SK-N-SH (cell line): ENCODE results near the gene PXDC1.

Experiments
- EP300 ChIP-seq, 2 experiments: IDR thresholded peaks; 2 replicates each; pipeline versions ENCODE4 v1.4.0 to v1.6.1; 2012; ENCODE audit warnings: borderline replicate concordance in 1 of 2, low read depth in 1 of 2, low read length in 1 of 2
- EZH2phosphoT487 ChIP-seq: fragments of 200-600 bp; sonication (generic); IDR thresholded peaks from 2 replicates; pipeline ENCODE4 v1.6.1; 2017; ENCODE audit warnings: low read depth, mixed run types, mild to moderate bottlenecking, antibody characterized with exemption, moderate library complexity, borderline replicate concordance
- POLR2AphosphoS5 ChIP-seq: IDR thresholded peaks from 2 replicates; pipeline ENCODE4 v1.6.1; 2012; ENCODE audit warnings: low read depth, low read length
- RFX5 ChIP-seq: IDR thresholded peaks from 2 replicates; pipeline ENCODE4 v1.6.1; 2012; ENCODE audit warnings: mild to moderate bottlenecking, improper control_type of control experiment, low read length
- RXRA ChIP-seq: IDR thresholded peaks from 2 replicates; pipeline ENCODE4 v1.4.0; 2012; ENCODE audit warnings: low read depth, mild to moderate bottlenecking, borderline replicate concordance
- TF ChIP-seq, protein P1 (sequence below): fragments of 200-600 bp; sonication (generic); IDR thresholded peaks from 2 replicates; pipeline ENCODE4 v1.6.1; 2017; ENCODE audit warnings: antibody characterized with exemption, mild to moderate bottlenecking, moderate library complexity
- TF ChIP-seq, protein P2 (sequence below): IDR thresholded peaks from 2 replicates; pipeline ENCODE4; 2012
- TF ChIP-seq, protein P3 (sequence below): fragments of 150-350 bp; IDR thresholded peaks from 2 replicates; pipeline ENCODE4 v1.6.1; 2016; ENCODE audit warnings: mild to moderate bottlenecking, low read depth, low read length

DNA sequence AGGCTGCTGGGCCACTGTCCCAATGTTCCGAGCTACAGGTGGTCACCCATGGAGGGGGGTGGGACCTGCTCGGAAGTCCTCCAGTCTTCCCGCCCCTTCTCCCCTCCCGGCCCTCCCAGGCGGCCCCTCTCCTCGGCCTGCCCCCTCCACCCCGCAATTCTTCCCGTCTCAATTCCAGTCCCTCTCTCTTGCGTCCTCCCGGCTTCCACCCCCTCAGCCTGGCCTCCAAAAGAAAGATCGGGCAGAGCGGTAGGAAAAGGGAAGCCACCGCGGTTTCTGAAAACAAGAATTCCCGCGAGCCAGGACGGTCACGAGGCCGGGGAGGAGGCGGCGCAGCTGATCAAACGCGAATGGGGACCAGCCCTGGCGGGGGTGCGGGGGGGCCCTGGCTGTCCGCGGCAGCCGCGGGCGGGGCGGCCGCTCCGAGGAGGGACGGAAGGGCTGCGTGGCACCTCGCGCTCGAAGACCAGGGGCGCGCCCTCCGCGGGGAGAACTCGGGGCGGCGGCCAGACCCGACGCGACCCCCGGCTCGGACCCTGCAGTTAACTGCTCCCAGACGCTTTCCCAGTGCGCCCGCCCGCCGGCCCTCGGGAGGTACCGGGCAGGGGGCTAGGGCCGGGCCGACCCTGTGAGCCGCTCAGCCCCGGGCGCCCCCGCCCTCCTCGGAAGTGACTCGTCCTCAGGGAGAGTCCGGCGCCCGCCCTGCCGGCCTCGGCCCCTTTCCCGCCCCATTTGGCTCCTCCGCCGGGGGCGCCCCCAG lies 1.0 kb downstream of the PXDC1 start:
- no peak for TF ChIP-seq POLR2AphosphoS5
- no peak for TF ChIP-seq RXRA
- TF ChIP-seq, protein P1, sequence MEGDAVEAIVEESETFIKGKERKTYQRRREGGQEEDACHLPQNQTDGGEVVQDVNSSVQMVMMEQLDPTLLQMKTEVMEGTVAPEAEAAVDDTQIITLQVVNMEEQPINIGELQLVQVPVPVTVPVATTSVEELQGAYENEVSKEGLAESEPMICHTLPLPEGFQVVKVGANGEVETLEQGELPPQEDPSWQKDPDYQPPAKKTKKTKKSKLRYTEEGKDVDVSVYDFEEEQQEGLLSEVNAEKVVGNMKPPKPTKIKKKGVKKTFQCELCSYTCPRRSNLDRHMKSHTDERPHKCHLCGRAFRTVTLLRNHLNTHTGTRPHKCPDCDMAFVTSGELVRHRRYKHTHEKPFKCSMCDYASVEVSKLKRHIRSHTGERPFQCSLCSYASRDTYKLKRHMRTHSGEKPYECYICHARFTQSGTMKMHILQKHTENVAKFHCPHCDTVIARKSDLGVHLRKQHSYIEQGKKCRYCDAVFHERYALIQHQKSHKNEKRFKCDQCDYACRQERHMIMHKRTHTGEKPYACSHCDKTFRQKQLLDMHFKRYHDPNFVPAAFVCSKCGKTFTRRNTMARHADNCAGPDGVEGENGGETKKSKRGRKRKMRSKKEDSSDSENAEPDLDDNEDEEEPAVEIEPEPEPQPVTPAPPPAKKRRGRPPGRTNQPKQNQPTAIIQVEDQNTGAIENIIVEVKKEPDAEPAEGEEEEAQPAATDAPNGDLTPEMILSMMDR = no peak
- no peak for TF ChIP-seq EZH2phosphoT487
- TF ChIP-seq, protein P2, sequence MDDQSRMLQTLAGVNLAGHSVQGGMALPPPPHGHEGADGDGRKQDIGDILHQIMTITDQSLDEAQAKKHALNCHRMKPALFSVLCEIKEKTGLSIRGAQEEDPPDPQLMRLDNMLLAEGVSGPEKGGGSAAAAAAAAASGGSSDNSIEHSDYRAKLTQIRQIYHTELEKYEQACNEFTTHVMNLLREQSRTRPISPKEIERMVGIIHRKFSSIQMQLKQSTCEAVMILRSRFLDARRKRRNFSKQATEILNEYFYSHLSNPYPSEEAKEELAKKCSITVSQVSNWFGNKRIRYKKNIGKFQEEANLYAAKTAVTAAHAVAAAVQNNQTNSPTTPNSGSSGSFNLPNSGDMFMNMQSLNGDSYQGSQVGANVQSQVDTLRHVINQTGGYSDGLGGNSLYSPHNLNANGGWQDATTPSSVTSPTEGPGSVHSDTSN = no peak
- TF ChIP-seq RFX5 = no peak
- TF ChIP-seq, protein P3, sequence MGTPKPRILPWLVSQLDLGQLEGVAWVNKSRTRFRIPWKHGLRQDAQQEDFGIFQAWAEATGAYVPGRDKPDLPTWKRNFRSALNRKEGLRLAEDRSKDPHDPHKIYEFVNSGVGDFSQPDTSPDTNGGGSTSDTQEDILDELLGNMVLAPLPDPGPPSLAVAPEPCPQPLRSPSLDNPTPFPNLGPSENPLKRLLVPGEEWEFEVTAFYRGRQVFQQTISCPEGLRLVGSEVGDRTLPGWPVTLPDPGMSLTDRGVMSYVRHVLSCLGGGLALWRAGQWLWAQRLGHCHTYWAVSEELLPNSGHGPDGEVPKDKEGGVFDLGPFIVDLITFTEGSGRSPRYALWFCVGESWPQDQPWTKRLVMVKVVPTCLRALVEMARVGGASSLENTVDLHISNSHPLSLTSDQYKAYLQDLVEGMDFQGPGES = no peak
- no peak for TF ChIP-seq EP300 (IDR thresholded peaks at IDR 0.05; ENCODE audit: borderline replicate concordance in 1 of 2, low read depth in 1 of 2, low read length in 1 of 2)
